Ovary (tissue), 9 donors: ENCODE data around the gene ADGRD1. TPM values are rescaled to one million over a fixed set of nuclear protein-coding genes. Genes with fewer than 3 reads are reported as not detected.
"Not testable (repeated sequence)": the region's sequence is repeated elsewhere in the genome, so short reads cannot be mapped to it uniquely, and the experiment has no call there.

Experiments used
- DNase-seq, 5 donors: peaks; one replicate each; pipeline ENCODE4 v3.0.0-alpha.2; 2019 to 2020
- H3K27ac ChIP-seq, 2 donors: fragments of 200-600 bp; one replicate each; pipeline versions ENCODE4 v1.5.1 to v1.8.0; 2019 to 2022
- H3K27me3 ChIP-seq: fragments of 200-600 bp; one replicate; pipeline ENCODE4 v1.8.0; 2022
- H3K36me3 ChIP-seq: fragments of 200-600 bp; sonication (generic); one replicate; pipeline ENCODE4 v1.5.1; 2019
- H3K4me1 ChIP-seq: one replicate; pipeline ENCODE4 v1.8.1; 2013; ENCODE audit warnings: mild to moderate bottlenecking, moderate library complexity; ENCODE audit not compliant: insufficient read depth
- H3K4me3 ChIP-seq: fragments of 200-600 bp; sonication (generic); one replicate; pipeline ENCODE4 v1.5.1; 2017
- H3K9me3 ChIP-seq, 2 donors: fragments of 200-600 bp in 1 of 2; sonication (generic) in 1 of 2; one replicate each; pipeline versions ENCODE4 v1.5.1 to v1.8.1; 2013 to 2019; ENCODE audit warnings: mild to moderate bottlenecking in 1 of 2, moderate library complexity in 1 of 2
- EP300 ChIP-seq: sonication (generic); formaldehyde crosslinking; IDR thresholded peaks from one replicate; pipeline ENCODE4 v1.6.1; 2017; ENCODE audit warnings: antibody characterized with exemption
- POLR2A ChIP-seq: fragments of 450-650 bp; IDR thresholded peaks from one replicate; pipeline ENCODE4 v1.6.1; 2017; ENCODE audit warnings: antibody characterized with exemption, mild to moderate bottlenecking, moderate library complexity
- WGBS, 3 donors: extraction: QIAGEN DNeasy Blood & Tissue Kit in 1 of 3; methylation state at CpG; one replicate each; pipeline versions ENCODE4 v1.1.5 to v1.1.7; 2013 to 2017; 5-methylcytosine and 5-hydroxymethylcytosine counted together
- intact Hi-C, 4 donors: fragments of 100-400 bp; cut with DNase I; formaldehyde crosslinking; loops; one replicate each; pipeline versions ENCODE4 v1.11.0 to v1.15.1; 2022 to 2023
- polyA plus RNA-seq, 2 donors: library from polyadenylated mRNA; stranded (reverse); fragments of 200-250 nt in 1 of 2; fragments of 350-450 nt in 1 of 2; fragmentation: Illumina TruSeq in 1 of 2; extraction: RNeasy Lipid Tissue Mini Kit (QIAGEN cat#74804) in 1 of 2; gene quantifications; one replicate each; pipeline ENCODE4 v1.2.3, GENCODE V29; 2013 to 2014
- total RNA-seq, 7 donors: library from RNA; depleted of rRNA in 2 of 7; stranded (reverse); fragments of >200 nt in 2 of 7; fragmentation: NEBNext Ultra II Directional in 3 of 7; extraction: Animal tissue kit (Norgen Biotek cat#: 25700) in 3 of 7; gene quantifications; one replicate each; pipeline versions ENCODE4 v1.1.0 to v1.2.4, GENCODE V29; 2016 to 2023
- TF ChIP-seq, protein P1 (sequence below), 3 donors: fragments of 450-650 bp in 2 of 3; fragments of 200-600 bp in 1 of 3; IDR thresholded peaks; one replicate each; pipeline versions ENCODE4 v1.5.1 to v1.8.0; 2016 to 2022; ENCODE audit warnings: antibody characterized with exemption in 3 of 3, mild to moderate bottlenecking in 1 of 3
- donor health status: DM: no; HTN: no; CAD: no; lungs with moderate emphysema.
- donor health status: DM: no; HTN: no; CAD: no.
- donor health status: Bipolar disorder and iron deficiency.
- donor health status: DM: yes; HTN: yes; CAD: no.
- donor health status: DM: no; HTN: no; CAD: no.
- donor health status: DM: yes; HTN: yes; CAD: no.

Gene ADGRD1
- total and polyA plus RNA-seq, 9 donors: 7.6 to 75.3 (median 25.9) TPM

- 70 to 82% (median 75%) methylated on average over 8 of the region's 8 CpGs for WGBS, 3 donors
- Histone ChIP-seq H3K4me3 (no peak overlapping the region), H3K36me3 (no peaks in the 10 kb centered on the region), H3K27ac (no peak overlapping the region), H3K9me3 (no peaks in the 10 kb centered on the region), H3K27me3 (no peaks in the 10 kb centered on the region), H3K4me1 (no peaks in the 10 kb centered on the region)
- no peak for TF ChIP-seq POLR2A
- TF ChIP-seq, protein P1, sequence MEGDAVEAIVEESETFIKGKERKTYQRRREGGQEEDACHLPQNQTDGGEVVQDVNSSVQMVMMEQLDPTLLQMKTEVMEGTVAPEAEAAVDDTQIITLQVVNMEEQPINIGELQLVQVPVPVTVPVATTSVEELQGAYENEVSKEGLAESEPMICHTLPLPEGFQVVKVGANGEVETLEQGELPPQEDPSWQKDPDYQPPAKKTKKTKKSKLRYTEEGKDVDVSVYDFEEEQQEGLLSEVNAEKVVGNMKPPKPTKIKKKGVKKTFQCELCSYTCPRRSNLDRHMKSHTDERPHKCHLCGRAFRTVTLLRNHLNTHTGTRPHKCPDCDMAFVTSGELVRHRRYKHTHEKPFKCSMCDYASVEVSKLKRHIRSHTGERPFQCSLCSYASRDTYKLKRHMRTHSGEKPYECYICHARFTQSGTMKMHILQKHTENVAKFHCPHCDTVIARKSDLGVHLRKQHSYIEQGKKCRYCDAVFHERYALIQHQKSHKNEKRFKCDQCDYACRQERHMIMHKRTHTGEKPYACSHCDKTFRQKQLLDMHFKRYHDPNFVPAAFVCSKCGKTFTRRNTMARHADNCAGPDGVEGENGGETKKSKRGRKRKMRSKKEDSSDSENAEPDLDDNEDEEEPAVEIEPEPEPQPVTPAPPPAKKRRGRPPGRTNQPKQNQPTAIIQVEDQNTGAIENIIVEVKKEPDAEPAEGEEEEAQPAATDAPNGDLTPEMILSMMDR (IDR thresholded peaks at IDR 0.05): no peak
- no peak for TF ChIP-seq EP300
- peak in 1 of 5 donors; percentile 11 for DNase-seq
- intact Hi-C loops: no loop called here
Measured at GRCh38 chr12:130992448-130992847, 38.7 kb downstream of the ADGRD1 start.

DNA sequence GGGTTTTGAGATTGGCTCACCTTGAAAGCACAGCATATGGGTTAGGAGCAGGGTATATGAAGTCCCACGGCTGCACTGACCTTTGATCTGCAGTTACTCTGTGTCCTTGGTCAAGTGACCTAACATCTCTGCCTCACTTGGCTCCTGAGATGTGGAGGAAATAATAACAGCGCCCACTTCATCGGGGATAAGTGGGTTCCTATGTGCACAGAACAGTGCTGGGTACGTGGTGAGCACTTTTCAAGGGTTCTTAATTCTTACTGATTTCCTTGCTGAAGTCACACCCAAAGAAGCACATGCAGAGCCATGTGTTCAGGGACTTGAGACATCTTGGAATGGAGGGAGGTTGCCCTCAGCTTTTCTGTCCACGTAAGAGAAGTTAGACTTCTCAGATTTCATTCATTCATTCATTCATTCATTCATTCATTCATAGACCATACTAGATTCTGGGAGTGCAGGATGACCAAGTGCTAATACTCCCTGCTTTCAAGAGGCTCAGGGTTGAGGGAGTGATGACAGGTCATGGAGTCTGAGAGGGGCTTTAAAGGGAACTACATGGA lies 39.4 kb downstream of the ADGRD1 start:
- H3K36me3 ChIP-seq: no peaks in the 10 kb centered on the region

GRCh38 chr12:130993759-130994670 lies 40.3 kb downstream of the ADGRD1 start:
- DNase-seq: no peak
- intact Hi-C loops: no loop called here
- H3K4me1 ChIP-seq: no peaks in the 10 kb centered on the region
- H3K27ac ChIP-seq: no peak overlapping the region
- 94% methylated on average over 32 of the region's 32 CpGs for WGBS, 3 donors
- no peaks in the 10 kb centered on the region for H3K27me3 ChIP-seq
- H3K36me3 ChIP-seq: no peaks in the 10 kb centered on the region
- no peak overlapping the region for H3K4me3 ChIP-seq
- TF ChIP-seq, protein P1 (IDR thresholded peaks at IDR 0.05): no peak
- TF ChIP-seq EP300: no peak
- TF ChIP-seq POLR2A: no peak
- H3K9me3 ChIP-seq: no peaks in the 10 kb centered on the region

More for the DNA sequence above, 39.4 kb downstream of the ADGRD1 start:
- DNase-seq: peak in 1 of 5 donors; percentile 4
- Histone ChIP-seq H3K27me3 (no peaks in the 10 kb centered on the region), H3K4me1 (no peaks in the 10 kb centered on the region), H3K4me3 (no peak overlapping the region), H3K27ac (no peak overlapping the region), H3K9me3 (no peaks in the 10 kb centered on the region)
- TF ChIP-seq, protein P1 (IDR thresholded peaks at IDR 0.05): no peak
- TF ChIP-seq POLR2A (no peak), EP300 (no peak)
- 82 to 95% (median 86%) methylated on average over 5 of the region's 5 CpGs for WGBS, 3 donors
- intact Hi-C loops: no loop called here

GRCh38 chr12:130994821-130995375 lies 41.2 kb downstream of the ADGRD1 start:
- Histone ChIP-seq H3K27me3 (no peaks in the 10 kb centered on the region), H3K36me3 (no peaks in the 10 kb centered on the region), H3K4me1 (no peaks in the 10 kb centered on the region), H3K27ac (no peak overlapping the region), H3K9me3 (no peaks in the 10 kb centered on the region), H3K4me3 (no peak overlapping the region)
- intact Hi-C loops: no loop called here
- 91 to 94% (median 92%) methylated on average over 12 of the region's 12 CpGs for WGBS, 3 donors
- DNase-seq: no peak
- TF ChIP-seq, protein P1 (IDR thresholded peaks at IDR 0.05): no peak
- TF ChIP-seq POLR2A (no peak), EP300 (no peak)

GRCh38 chr12:130995386-130995969 lies 41.8 kb downstream of the ADGRD1 start:
- H3K27me3 ChIP-seq, H3K36me3 ChIP-seq, H3K27ac ChIP-seq, intact Hi-C loops, H3K9me3 ChIP-seq, DNase-seq, H3K4me3 ChIP-seq, H3K4me1 ChIP-seq: not testable (repeated sequence)
- WGBS, 3 donors: 87 to 89% (median 89%) methylated on average over 5 of the region's 5 CpGs
